NCI-H1436 (cell line): ENCODE data around the gene TAC4.
A peak's percentile ranks its signal among the peaks of the same experiment; 100 is the strongest.
"Not testable (repeated sequence)": the region's sequence is repeated elsewhere in the genome, so short reads cannot be mapped to it uniquely, and the experiment has no call there.

ENCODE experiments used
- DNase-seq: peaks from one replicate; lab custom pipeline; 2025; lab: John Stamatoyannopoulos, UW

TAC4 gene

DNA sequence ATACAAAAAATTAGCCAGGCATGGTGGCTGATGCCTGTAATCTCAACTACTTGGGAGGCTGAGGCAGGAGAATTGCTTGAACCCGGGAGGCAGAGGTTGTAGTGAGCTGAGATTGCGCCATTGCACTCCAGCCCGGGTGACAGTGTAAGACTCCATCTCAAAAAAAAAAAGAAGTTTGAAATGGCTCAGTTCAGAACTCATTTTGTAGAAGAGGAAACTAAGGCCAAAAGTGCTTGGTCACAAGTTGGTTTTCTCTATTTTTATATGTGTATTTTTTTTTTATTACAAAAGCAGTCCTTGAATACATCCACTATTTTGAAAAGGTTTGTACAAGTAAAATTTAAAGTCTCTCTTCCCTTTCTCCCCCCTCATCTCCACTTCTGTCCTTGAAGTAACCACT lies 5.5 kb downstream of the TAC4 start:
- DNase-seq: no peak

- DNase-seq: no peak
Observed at GRCh38 chr17:49841548-49841947, 6.3 kb downstream of the TAC4 start.

DNA sequence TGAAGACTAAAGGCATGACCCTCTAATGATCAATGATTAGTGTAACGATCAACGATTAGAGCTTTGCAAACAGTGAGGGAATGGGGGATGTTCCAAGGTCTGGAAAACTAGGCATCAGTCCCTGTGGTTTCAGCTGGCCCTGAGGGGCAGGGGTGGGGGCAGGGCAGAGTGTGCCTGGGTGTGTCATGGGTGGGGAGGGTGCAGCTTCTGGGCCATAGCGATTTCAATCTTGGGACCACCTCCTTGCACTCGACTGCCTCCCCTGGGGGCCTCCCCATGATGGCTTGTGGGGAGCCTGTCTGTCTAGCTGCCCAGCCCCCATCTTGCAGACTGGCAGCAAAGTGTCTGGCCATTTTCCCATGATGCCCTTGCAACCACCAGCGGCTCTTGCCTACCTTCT lies 8.4 kb downstream of the TAC4 start:
- DNase-seq: no peak

DNA sequence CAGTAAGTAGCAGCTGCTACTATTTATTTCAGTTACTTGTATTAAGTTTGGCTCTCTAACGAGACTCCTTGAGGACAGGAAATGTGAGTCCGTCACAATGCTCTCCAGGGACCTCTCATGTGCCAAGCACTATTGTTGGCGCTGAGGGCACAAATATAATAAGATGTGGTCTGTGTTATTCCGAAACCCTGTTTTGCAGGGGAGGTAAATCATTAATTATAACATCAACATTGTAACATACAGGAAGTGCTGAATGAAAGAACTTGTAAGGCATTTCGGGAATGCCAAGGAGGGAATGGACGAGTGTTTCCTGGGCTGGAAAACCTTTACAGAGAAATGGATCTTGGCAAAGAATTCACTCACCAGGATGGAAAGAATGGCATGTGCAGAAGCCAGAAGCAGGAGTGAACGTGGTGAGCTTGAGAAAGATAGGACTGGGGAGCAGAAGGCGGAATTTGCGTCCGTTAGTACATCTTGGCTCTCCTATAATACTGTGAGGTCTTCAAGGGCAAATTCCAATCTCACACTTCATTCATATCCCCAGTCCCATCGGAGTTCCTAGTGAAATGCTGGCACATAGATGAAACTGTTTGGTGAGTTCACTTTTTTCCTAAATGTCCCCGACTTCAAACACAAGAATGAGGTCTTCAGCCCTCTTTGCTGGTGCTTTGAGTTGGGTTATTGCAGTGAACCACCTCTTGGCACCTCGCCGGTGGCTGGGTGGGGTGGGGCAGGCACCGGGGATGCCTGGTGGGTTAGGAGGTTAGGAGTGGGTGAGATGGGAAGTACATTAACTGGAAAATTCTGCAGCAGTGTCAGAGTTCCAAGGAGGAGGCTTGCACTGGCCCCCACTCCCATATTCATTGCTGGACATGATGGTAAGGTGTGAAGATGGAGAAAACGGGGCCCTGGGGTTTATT lies 11.5 kb downstream of the TAC4 start:
- peak; percentile 49 for DNase-seq

GRCh38 chr17:49835472-49835871 lies 12.4 kb downstream of the TAC4 start:
- no peak for DNase-seq

- no peak for DNase-seq
Observed at GRCh38 chr17:49834118-49834743, 13.6 kb downstream of the TAC4 start.

DNA sequence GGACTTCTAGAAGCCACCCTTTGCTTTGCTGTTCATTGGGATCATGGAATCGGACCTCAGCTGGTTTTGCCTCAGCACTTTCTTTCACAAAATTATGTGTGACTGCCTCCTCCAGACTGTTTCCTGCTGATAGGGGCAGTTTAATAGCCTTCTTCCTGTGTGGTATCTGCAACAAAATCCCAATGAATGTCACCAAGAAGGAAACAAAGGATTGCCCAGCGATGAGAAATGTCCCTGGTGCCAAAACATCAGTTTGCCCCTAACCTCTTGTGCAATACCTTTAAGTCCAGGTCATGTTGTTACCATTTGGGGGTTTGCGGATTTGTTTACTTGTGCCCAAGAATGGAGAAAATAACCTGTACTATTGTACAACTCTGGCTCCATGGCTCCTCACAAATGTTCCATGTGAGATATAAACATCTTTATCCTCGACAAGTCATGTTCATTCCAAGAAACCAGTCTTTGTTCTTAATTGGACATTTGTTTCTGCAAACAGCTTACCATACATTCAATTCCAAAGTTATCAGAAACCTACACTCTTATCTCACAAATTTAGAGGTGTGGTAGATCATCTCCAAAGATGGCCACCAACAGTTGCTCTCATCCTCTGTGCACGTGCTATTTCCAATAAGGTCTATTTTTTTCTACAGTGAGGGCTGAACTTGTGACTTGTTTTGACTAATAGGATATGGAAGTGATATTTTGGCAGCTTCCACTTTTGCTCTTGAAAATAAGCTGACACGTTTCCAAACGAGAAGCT lies 14.8 kb downstream of the TAC4 start:
- no peak for DNase-seq

- DNase-seq: no peak
Observed at GRCh38 chr17:49830605-49831004, 17.3 kb downstream of the TAC4 start.

DNA sequence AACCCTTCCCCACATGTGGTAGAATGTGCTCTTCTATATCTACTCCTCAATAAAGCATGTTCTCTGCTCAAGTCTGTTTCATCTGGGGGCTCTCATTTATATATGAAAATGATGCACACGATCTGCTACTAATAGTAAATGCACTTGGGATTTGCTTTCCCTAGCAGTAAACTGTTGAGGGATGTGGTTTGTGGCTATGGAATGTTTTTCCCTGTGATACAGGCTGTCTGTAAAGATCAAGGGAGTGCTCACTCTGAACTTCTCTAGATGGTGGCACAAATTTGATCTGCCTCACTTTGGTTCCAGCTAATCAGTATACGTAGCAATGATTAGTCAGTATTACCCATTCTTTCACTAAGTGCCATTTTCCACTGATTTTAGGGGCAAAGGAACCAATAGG lies 18.8 kb downstream of the TAC4 start:
- DNase-seq: no peak

DNA sequence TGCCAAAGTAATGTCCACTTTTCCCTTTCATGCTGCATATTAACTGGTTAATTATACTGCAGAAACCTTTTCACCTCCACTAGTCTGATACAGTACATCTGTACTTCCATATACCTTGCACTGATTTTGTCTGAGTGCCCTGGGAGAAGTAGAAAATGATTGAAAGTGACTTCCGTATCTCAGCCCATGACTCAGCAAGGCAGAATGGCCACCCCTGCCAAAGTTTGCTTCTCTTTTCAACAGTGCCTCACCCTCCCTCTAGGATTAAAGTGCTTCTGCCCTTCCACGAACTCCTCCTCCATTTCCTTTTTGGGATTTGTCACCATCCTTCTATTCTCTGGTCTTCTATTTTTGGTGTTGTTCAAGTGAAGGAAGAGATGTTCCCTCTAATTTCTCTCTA lies 19.5 kb downstream of the TAC4 start:
- not testable (repeated sequence) for DNase-seq

DNA sequence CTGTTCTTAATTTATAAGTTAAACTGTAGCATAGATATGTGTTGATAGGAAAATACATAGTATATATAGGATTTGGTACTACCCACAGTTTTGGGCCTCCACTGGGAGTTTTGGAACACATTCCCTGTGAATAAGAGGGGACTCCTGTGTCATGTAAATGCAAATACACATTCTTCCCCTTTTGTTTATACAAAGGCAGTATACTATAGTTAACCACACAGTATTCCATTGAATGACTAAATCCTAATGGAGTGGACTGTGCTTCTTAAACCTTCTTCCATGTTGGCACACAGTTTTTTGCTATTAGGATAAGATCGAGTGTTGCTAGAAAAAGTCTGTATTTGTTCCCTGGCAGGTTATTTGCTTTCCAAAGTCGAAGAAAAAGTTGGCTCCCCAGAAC lies 22.2 kb downstream of the TAC4 start:
- DNase-seq: no peak

DNA sequence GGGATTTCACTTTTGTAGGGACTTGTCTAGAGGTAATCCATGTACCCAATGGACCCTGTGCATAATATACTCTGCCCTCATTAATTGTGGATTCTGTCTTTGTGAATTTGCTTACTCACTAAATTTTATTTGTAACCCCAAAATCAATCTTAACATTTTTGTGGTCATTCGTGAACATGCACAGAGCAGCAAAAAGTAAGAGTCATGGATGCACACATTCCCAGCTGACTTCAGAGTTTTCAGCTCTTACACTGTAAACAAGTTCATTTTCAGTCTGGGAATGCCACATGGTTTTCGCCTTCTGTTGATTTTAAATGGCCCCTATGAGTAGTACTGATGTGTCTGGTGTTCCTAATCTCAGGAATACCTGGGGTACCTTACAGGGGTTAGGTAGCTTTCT lies 24.3 kb downstream of the TAC4 start:
- no peak for DNase-seq

DNA sequence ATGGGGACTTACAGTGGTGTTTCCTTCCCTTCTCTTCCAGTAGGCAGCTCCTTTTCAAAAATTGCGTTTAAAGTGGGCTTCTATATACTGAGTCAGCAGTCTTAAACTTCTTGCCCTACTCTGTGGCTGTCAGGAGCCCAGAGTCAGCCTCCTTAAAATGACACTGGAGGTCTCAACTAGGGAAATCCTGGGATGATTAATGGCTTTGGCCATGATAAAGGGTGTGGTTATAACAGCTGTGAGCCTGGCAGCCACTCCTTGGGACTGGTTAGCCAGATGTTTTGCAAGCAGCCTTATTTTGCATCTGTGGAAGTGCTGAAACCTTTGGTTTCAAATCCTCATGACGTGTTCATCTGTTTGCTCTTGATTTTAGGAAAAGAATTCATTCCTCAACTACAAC lies 25.0 kb downstream of the TAC4 start:
- DNase-seq: no peak

DNA sequence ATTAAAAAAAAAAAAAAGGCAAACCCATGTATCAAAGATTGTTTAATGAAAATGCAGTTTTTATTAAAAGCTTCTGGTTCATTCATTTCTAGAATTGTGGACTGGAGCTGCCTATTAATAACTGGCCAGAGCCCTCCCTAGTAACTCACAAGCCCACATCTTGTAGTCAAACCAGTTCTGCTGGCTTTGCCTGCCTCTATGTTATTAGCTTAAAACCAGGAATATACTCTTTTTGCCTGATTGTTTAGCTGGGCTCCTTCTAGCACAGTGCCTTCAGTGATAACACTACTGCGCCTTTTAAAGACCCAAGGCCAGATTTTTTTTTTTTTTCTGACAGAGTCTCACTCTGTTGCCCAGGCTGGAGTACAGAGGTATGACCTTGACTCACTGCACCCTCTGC lies 26.0 kb downstream of the TAC4 start:
- DNase-seq: no peak

DNA sequence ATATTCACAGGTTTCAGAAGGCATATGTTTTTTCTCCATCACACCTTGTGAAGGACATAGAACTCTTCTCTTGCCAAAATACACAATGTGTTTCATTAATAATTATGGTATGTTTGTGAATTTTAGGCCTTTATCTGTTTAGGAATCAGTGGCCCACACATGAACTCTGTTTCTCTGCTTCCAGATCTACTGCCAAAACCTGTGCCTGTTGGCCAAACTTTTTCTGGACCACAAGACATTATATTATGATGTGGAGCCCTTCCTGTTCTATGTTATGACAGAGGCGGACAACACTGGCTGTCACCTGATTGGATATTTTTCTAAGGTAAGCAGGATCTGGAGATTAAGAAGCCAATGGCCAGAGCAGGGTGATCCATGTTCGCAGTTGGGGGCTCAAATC lies 26.4 kb downstream of the TAC4 start:
- no peak for DNase-seq

DNA sequence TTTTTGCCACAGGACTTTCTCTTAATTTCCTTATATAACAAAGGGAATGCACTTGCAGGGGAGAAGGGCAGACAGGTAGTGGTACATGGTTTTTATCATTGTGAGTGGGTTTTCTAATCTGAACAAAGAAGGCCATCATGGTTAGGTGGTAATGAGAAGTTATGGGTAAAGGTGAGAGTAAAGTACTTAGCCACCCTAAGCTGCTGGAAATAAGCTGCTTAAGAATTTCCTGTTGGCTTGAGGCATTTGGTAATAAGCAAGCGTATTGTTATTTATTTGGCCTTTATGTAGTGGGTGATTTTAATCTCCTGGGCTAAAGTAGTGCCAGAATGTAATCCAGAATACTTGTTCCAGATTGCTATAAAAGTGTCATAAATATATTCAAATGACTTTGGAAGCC lies 27.1 kb downstream of the TAC4 start:
- no peak for DNase-seq

DNA sequence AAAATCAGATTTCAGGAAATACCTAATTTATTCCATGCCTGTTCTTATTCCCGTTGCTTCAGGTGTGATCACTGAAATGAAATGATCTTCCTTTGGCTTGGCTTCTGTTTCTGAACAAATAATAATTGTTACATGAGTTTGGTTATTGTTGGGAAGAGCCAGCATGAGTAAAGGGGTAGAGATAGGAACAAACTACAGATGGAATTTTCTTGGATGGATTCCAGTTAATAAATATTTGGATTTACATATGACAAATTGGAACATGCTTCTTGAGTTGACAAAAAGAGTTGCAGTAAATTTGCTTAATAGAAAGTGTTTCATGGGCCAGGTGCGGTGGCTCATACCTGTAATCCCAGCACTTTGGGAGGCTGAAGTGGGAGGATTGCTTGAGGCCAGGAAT lies 28.2 kb downstream of the TAC4 start:
- no peak for DNase-seq

GRCh38 chr17:49819138-49819537 lies 28.7 kb downstream of the TAC4 start:
- DNase-seq: no peak

DNA sequence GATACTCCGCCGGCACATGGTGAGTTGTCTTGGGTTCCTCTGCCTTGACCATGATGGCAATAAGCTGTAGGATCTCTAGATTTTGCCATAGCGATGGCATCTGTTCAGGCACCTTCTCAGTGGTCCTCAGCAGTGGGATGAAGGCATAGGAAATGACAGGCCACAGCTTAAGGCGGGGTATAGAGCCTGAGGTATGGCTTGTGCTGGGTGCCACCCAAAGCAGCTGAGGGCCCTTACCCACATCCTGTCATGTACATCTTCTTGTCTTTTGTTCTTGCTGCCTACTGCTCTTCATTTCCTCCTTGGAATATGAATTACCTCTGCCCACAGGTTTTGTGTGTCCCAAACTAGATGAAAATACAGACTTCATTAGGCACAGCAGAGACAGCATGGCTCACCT lies 29.9 kb downstream of the TAC4 start:
- DNase-seq: no peak

DNA sequence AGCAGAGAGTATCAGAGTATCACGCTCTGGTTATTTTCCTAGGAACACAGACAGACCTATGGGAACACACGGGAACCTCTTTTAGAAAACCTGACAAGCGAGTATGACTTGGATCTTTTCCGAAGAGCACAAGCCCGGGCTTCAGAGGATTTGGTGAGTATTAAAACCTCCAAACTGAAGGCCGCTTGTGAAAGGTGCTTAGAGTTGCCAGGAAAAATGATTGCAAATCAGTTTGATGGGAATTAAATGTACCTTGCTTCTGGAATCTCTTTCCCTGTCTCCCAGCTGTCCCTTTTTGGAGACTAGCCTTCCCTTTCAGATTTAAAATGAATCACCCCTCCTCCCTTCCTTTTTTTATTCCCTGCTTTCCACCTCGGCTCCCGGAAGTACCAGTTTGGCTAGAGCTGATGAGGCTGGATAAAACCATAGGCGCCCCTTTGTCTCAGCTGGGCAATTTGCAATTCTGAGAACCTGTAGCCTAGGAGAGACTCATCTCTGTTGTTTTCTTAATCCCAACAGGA lies 32.0 kb downstream of the TAC4 start:
- DNase-seq: no peak

DNA sequence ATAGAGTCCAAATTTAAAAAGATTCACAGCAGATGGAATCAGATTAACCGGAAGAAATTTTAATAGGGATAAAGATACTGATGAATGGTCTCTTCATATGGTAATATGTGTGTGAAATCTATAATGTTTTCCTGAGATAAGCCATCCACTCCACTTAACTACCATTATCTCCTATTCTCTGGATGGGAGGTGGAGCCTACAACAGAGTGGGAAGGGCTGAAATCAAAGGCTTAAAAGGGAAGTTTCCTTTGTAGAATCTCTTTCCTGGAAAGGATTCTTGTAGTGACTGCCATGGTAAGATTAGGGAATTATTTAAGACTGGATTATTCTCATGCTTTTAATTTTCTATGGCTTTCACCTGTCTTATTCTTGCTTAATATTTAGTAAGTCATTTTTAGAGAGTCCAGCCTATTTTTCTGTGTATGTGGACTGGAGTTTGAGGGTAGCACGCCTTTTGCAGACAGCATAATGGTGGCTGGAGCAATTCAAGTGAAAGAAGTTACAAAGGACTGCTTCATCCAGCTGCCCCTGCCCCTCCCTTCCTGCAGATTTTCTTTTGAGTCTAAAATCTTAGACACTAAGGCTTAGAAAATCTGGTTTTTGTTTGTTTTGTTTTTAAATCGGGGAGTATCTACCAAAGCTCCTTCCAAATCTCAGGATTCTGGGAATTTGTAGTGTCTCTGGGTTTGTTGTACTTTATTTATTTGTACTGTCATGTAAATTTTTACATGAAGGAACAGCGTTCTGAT lies 32.9 kb downstream of the TAC4 start:
- no peak for DNase-seq

DNA sequence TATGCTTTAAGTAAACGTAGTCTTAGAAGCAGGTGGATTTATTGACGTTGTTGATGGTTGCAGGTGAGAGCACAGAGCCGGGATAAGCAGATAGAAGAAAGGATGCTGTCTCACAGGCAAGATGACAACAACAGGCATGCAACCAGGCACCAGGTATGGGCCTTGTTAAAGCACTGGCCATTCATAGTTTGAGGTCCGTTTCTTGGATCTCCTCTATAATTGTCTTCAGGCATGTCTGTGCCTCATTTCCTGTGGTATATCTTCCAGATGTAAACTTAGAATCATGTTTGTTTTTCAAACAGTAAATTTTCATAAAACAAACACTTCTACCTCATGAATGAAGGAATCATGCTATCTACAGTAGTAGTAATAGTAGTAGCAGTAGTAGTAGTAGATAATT lies 38.8 kb downstream of the TAC4 start:
- DNase-seq: no peak
